Mesenteric fat pad (tissue), 1 donor: Measurements from ENCODE around the gene SLC35G1. TPM values are rescaled to one million over a fixed set of nuclear protein-coding genes. Genes with fewer than 3 reads are reported as not detected.

Source experiments
- DNase-seq: peaks from one replicate; pipeline ENCODE4 v3.0.0-alpha.2; 2020; ENCODE audit warnings: low spot score
- long read RNA-seq: library from polyadenylated mRNA; unstranded; transcript quantifications from one replicate; pipeline ENCODE4 v2.0.0, GENCODE V29; 2020
- total RNA-seq: library from RNA; stranded (reverse); fragmentation: NEBNext Ultra II Directional; extraction: Animal tissue kit (Norgen Biotek cat#: 25700); gene quantifications from one replicate; pipeline ENCODE4 v1.2.1, GENCODE V29; 2021
- donor health status: DM: yes; HTN: yes; CAD: no.

Gene SLC35G1
- total RNA-seq, result 6.2 TPM
- long read RNA-seq, transcript SLC35G1-203 (3 exons, 3,036 nt), result major isoform, 5 of 9 reads
- long read RNA-seq, partial matches to known transcripts, result 2 of 9 reads
- long read RNA-seq, other reads (novel, unspliced or antisense), result 1 of 9 reads

DNA sequence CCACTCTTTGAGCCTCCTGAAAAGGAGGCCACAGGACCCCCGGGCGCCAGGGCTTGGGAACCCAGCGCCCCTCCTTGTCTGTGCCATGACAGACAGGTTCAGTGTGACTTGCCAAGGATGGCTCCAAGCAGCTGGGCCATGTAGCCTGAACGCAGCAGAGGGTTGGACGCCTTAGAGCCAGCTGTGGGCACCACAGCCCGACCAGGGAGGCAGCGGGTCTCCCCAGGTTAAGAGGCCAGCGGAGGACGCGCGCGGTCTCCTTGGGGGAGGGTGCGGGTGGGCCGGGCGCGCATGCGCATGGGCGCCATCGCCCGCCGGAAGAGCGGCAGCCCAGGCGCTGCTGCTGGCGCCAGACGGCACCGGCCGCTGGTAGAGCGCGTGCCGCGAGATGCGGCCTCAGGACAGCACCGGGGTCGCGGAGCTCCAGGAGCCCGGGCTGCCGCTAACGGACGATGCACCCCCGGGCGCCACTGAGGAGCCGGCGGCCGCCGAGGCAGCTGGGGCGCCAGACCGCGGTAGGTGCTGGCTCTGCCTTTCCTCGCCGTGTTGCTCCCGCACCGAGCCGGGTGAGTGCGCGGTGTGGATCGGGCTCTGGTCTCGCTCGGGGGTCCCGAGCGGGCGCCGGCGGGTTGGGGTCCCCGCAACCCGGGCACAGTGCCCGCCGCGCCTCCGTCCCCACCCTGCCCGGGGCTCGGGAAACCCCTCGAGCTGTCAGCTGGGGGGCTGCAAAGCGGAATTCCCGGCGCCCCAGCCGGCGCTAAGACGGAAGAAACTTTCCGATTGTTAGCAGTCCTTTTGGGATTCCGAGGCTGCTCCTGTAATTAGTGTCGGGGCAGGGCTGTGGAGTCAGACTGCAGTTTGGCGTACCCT, at the start of gene SLC35G1:
TSS of gene SLC35G1 (plus strand) at position 333 of the 870 bp plus-strand sequence. CDS start at position 389, 56 bp downstream.
- DNase-seq, result peak; percentile 91

- no peak for DNase-seq
Measured at GRCh38 chr10:93844979-93845626, 48.7 kb upstream of the SLC35G1 start.

DNA sequence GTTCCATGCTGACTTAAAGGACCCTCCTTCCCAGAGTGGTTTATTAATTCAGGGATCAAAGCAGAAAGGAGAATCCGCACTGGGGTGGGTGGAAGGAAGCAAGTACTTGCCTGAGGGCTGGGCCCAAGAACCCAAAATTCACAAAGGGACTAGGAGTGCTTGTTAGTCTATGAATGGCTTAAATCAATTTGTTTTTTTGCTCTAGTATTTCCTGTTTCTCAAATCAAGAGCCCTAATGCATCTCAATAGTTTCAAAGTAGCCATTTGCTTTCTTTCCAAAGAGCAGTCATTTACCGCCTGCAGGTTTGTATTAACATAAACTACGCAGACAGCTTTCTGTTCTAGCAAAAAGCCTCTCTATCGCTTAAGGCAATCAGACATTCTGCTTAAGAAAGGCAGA, 44.2 kb upstream of the SLC35G1 start:
- DNase-seq, result no peak

DNA sequence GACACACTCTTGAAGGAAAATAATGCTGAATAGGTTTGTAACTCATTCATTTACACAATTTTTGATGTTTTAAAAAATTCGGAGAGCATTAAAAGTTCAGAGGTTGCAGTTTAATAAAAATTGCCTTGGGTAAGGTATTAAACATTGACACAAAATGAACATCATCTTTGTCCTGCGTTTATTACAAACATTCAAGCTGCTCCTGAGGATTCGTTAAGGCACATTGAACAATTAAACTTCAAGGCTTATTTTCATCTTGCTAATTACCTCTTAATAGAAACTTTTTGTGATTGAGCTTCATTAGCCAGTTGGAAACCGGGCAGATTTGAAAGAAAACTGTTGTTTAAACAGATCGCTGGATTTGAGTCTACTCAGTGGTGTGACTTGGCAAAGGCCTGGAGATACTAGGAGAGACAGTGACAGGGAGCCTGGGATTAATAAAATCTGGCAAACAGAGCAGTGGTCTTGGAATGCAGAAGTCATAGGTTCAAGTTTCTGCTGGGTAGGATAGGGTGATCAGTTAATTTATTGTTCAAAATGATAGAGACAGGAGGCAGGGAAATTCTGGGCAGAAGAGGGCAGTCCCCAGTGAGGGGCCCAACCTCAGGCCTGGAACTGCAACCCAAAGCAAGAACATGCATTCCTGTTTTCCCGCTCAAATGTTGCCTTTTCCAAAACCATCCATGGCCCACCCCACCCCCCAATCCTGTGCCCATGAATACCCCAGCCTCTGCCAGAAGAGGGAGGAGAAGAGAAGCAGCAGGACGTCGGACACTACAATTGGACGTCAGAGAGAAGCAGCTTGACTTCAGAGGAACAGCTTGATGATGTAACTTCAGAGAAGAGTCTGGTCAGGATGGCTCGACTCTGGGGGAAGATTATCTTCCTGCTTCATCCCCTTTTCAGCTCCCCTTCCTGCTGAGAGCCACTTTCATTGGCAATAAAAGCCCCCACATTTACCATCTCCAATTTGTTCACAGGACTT, 43.5 kb upstream of the SLC35G1 start:
- no peak for DNase-seq

DNA sequence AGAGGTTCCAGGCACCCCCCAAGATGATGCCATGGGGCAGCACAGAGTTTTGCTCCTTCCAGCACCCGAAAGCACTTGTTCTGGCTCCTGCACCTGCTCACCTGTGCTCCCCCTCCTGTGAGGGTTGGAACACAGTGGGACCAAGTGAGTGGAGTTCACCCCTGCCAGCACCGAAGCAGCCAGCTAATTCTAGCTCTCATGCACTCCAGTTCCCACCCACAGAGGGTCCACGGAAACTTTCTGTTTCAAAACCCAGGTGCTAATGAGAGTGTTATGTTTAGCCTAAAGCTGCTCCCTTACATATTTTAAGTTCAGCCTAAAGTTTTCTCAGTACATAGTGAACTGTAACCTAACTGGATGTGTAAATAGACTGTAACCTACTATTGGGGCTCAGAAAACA, 42.6 kb upstream of the SLC35G1 start:
- DNase-seq, result no peak

- DNase-seq, result no peak
Measured at GRCh38 chr10:93852476-93853095, 41.2 kb upstream of the SLC35G1 start.

- no peak for DNase-seq
Measured at GRCh38 chr10:93854975-93855374, 38.8 kb upstream of the SLC35G1 start.

GRCh38 chr10:93856349-93857145, 37.2 kb upstream of the SLC35G1 start:
- no peak for DNase-seq

GRCh38 chr10:93859049-93859655, 34.6 kb upstream of the SLC35G1 start:
- no peak for DNase-seq

GRCh38 chr10:93861825-93862224, 32.0 kb upstream of the SLC35G1 start:
- DNase-seq, result no peak

- no peak for DNase-seq
Measured at GRCh38 chr10:93865794-93866425, 27.9 kb upstream of the SLC35G1 start.

DNA sequence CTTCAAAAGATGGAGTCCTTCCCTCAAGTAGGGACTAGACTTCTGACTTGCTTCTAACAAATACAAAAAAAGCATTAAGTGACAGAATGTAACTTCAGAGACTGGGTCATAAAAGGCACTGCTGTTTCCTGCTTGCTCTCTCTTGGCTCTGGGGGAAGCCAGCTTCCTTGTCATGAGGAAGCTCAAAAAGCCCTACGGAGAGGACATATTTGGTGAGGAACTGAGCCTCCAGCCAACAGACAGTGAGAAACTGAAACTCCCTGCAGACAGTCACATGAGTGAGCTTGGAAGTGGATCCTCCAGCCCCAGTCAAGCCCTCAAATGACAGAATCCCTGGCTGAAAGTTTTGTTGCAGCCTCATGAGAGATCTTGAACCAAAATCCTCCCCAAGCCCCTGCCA, 26.3 kb upstream of the SLC35G1 start:
- no peak for DNase-seq

GRCh38 chr10:93871671-93872204, 22.0 kb upstream of the SLC35G1 start:
- no peak for DNase-seq

- DNase-seq, result no peak
Measured at GRCh38 chr10:93872375-93873158, 21.2 kb upstream of the SLC35G1 start.

- no peak for DNase-seq
Measured at GRCh38 chr10:93873420-93874115, 20.2 kb upstream of the SLC35G1 start.

- no peak for DNase-seq
Measured at GRCh38 chr10:93874309-93875031, 19.3 kb upstream of the SLC35G1 start.

- no peak for DNase-seq
Measured at GRCh38 chr10:93875032-93875358, 18.8 kb upstream of the SLC35G1 start.
